ENCODE results near the gene HEATR3.

Gene HEATR3

DNA sequence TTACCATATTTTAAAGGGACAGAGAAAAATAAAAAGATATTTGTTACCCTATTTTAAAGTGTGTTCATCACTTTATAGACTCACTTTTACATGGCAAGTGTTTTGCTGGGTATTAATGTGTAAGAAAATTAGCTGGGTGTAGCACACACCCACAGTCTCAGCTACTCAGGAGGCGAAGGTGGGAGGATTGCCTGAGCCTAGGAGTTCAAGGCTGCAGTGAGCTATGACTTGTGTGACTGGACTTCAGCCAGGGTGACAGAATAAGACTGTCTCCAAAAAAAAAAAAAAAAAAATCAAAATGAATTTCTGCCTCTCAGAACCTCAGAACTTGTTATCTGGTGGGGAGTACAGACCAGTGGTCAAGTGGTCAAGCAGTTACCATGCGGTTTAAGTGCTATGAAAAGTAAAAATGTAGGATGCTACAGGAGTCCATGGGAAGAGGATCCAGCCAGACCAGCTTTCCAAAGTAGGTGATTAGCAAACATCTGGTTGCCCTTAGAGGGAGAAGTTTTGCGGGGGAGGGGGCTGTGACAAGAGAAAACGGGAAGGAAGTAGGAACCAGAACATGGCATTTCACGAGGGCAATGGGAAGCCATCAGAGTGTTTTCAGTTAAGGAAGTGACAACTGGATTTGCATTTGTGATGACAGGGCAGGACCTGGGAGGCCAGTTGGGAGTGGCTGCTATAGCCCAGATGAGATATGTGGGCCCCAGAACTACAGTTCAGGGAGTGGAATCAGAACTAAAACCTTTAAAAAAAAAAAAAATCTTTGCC, 26.8 kb upstream of the HEATR3 start:
- TF ChIP-seq, protein P1, sequence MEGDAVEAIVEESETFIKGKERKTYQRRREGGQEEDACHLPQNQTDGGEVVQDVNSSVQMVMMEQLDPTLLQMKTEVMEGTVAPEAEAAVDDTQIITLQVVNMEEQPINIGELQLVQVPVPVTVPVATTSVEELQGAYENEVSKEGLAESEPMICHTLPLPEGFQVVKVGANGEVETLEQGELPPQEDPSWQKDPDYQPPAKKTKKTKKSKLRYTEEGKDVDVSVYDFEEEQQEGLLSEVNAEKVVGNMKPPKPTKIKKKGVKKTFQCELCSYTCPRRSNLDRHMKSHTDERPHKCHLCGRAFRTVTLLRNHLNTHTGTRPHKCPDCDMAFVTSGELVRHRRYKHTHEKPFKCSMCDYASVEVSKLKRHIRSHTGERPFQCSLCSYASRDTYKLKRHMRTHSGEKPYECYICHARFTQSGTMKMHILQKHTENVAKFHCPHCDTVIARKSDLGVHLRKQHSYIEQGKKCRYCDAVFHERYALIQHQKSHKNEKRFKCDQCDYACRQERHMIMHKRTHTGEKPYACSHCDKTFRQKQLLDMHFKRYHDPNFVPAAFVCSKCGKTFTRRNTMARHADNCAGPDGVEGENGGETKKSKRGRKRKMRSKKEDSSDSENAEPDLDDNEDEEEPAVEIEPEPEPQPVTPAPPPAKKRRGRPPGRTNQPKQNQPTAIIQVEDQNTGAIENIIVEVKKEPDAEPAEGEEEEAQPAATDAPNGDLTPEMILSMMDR (conservative IDR thresholded peaks at IDR 0.05; ENCODE audit: low read depth, low read length), result no peak
- DNase-seq (ENCODE audit: low read depth), result no peak
- H3K4me3 ChIP-seq (ENCODE audit: low read depth, low read length), result no peak overlapping the region

DNA sequence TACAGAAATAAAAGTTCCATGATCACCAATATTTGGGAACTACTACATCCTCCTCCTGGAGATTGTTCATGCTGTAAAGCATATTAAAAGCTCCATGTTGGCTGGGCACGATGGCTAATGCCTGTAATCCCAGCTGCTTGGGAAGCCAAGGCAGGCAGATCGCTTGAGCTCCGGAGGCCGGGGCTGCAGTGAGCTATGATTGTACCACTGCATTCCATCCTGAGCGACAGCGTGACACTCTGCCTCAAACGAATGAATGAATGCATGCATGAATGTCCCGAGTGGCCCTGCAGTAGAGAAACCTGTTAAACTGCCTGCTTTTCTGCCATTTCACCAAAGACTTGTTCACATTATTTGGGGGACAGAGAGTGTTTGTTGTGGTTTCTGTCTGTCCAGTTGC, 25.8 kb upstream of the HEATR3 start:
- no peak overlapping the region for H3K4me3 ChIP-seq (ENCODE audit: low read depth, low read length)
- DNase-seq (ENCODE audit: low read depth), result no peak

DNA sequence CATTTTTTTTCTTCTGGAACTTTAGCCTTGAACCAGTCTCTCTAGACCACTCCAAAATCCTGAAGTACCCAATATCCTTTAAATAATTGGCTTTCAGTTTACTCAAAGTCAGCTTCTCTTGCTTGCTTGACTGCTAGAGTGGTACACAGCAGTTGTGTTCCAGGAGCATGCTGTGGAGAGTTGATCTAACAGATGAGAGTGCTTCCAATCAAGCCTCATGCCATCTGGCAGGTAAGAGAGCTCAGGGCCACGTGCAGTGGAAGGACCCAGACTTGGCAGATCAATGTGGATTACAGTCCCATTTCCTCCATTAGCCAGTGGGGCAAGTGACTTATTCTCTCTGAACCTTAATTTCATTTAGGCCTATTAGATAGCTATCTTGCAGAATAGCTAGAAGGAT, 25.1 kb upstream of the HEATR3 start:
- DNase-seq (ENCODE audit: low read depth), result no peak
- H3K4me3 ChIP-seq (ENCODE audit: low read depth, low read length), result no peak overlapping the region
- TF ChIP-seq, protein P1 (conservative IDR thresholded peaks at IDR 0.05; ENCODE audit: low read depth, low read length), result no peak

More for the DNA sequence above, 25.8 kb upstream of the HEATR3 start:
- TF ChIP-seq, protein P1 (conservative IDR thresholded peaks at IDR 0.05; ENCODE audit: low read depth, low read length), result no peak

DNA sequence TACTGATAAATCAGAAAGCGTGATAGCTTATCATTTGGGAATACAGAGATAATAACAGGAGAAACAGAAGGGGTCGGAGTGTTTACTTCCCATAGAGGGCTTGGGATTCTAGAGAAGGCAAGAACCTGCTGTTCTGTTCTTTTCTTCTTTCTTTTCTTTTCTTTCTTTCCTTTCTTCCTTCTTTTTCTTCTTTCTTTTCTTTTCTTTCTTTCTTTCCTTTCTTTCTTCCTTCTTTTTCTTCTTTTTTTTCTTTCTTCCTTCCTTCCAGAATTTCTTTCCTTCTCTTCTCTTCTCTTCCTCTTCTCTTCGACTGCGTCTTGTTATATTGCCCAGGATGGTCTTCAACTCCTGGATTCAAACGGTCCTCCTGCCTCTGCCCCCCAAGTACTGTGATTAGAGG, 22.4 kb upstream of the HEATR3 start:
- no peak for DNase-seq (ENCODE audit: low read depth)
- TF ChIP-seq, protein P1 (conservative IDR thresholded peaks at IDR 0.05; ENCODE audit: low read depth, low read length), result no peak
- no peak overlapping the region for H3K4me3 ChIP-seq (ENCODE audit: low read depth, low read length)

DNA sequence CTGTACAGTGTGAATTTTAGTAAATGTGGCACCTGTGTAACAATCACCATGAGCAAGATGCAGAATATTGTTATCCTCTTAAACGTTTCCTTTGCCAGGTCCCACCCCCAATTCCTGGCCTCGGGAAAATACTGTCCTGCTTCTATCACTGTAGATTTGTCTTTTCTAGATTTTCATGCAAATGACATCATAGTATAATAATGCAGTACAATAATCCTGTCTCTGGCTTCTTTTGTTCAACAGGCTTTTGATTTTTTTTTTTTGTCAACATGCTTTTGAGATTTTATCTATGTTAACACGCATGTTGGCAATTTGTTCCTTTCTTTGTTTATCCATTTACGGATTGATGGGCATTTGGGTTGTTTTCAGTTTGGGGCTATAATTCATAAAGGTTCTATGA, 20.4 kb upstream of the HEATR3 start:
- no peak for DNase-seq (ENCODE audit: low read depth)
- H3K4me3 ChIP-seq (ENCODE audit: low read depth, low read length), result no peak overlapping the region
- TF ChIP-seq, protein P1 (conservative IDR thresholded peaks at IDR 0.05; ENCODE audit: low read depth, low read length), result no peak

DNA sequence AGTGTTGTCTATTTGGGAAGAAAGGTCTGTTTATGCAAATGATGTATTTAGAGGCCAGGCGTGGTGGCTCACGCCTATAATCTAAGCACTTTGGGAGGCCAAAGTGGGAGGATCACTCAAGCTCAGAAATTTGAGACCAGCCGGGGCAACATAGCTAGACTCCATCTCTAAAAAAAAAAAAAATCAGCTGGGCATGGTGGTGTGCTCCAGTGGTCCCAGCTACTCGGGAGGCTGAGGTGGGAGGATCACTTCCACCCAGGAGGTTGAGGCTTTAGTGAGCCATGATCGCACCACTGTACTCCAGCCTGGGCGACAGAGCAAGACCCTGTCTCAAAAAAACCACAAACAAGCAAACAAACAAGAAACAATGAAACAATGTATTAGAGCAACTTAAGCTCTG, 18.9 kb upstream of the HEATR3 start:
- TF ChIP-seq, protein P1 (conservative IDR thresholded peaks at IDR 0.05; ENCODE audit: low read depth, low read length), result no peak
- DNase-seq (ENCODE audit: low read depth), result no peak
- no peak overlapping the region for H3K4me3 ChIP-seq (ENCODE audit: low read depth, low read length)

DNA sequence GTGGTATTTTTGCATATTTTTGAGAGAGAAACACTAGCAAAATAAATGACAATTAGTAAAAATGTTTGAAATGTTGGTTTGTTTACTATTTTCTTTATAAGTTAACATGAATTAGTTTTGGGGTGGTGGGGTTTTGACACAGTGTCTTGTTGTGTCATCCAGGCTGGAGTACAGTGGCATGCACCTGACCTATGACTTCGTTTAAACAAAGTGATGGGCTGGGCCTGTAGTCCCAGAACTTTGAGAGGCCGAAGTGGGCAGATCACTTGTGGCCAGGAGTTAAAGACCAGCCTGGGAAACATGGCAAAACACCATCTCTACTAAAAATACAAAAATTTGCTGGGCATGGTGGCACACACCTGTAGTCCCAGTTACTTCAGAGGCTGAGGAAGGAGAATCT, 17.9 kb upstream of the HEATR3 start:
- no peak for DNase-seq (ENCODE audit: low read depth)
- TF ChIP-seq, protein P1 (conservative IDR thresholded peaks at IDR 0.05; ENCODE audit: low read depth, low read length), result no peak
- no peak overlapping the region for H3K4me3 ChIP-seq (ENCODE audit: low read depth, low read length)

Measured in choroid plexus epithelial cell (primary cell).